H1 (cell line): ENCODE data around the gene ZC3HAV1. TPM values are rescaled to one million over a fixed set of nuclear protein-coding genes. Genes with fewer than 3 reads are reported as not detected.

Experiments used
- CTCF ChIA-PET: fragments of 300-600 bp; sonication (Branson Sonifier 250); formaldehyde crosslinking; loops from one replicate; lab custom pipeline; 2021; ENCODE audit not compliant: partially characterized antibody; lab: Charles Lee
- POLR2A ChIA-PET: fragments of 300-600 bp; sonication (Branson Sonifier 250); formaldehyde crosslinking; loops from one replicate; lab custom pipeline; 2021; ENCODE audit warnings: inconsistent platforms; ENCODE audit not compliant: partially characterized antibody; lab: Charles Lee
- DNase-seq, 2 experiments: peaks; one replicate each; pipeline versions ENCODE4 v3.0.0 to v3.0.0-alpha.2; 2010 to 2022; ENCODE audit warnings: low spot score in 2 of 2, low read depth in 1 of 2, mixed read lengths in 1 of 2
- FAIRE-seq: peaks from 2 replicates; lab custom pipeline; 2011; peaks lifted over from hg19 to GRCh38; lab: Jason Lieb, UNC
- H2AFZ ChIP-seq: 2 replicates; pipeline ENCODE4 v1.8.1; 2012; ENCODE audit warnings: low read length, inconsistent platforms
- H2AK5ac ChIP-seq: 2 replicates; pipeline ENCODE4 v1.6.1; 2013; ENCODE audit warnings: low read depth, low read length
- H2BK120ac ChIP-seq: replicated peaks from 2 replicates; pipeline ENCODE3; 2013; ENCODE audit warnings: low read depth, low read length, inconsistent platforms
- H2BK12ac ChIP-seq: 2 replicates; pipeline ENCODE4 v1.6.1; 2013; ENCODE audit warnings: low read depth, low read length
- H2BK15ac ChIP-seq: 2 replicates; pipeline ENCODE4 v1.6.1; 2013; ENCODE audit warnings: low read length
- H2BK20ac ChIP-seq: 2 replicates; pipeline ENCODE4 v1.6.1; 2013; ENCODE audit warnings: low read length
- H2BK5ac ChIP-seq: 2 replicates; pipeline ENCODE4 v1.6.1; 2013; ENCODE audit warnings: low read depth, low read length
- H3K14ac ChIP-seq: 2 replicates; pipeline ENCODE4 v1.6.1; 2013; ENCODE audit warnings: inconsistent platforms; ENCODE audit not compliant: insufficient read length
- H3K18ac ChIP-seq: 2 replicates; pipeline ENCODE4 v1.6.1; 2013; ENCODE audit warnings: low read length; ENCODE audit errors: extremely low read depth
- H3K23ac ChIP-seq: 2 replicates; pipeline ENCODE4 v1.6.1; 2013; ENCODE audit warnings: inconsistent platforms; ENCODE audit not compliant: insufficient read length
- H3K23me2 ChIP-seq: 2 replicates; pipeline ENCODE4 v1.6.1; 2013; ENCODE audit warnings: low read depth, low read length
- H3K27ac ChIP-seq: 2 replicates; pipeline ENCODE4 v1.6.1; 2011; ENCODE audit warnings: low read depth, low read length, inconsistent platforms
- H3K27me3 ChIP-seq, 4 experiments: replicated peaks in 1 of 4; 1 replicate in 1 of 4; 2 replicates in 3 of 4; pipeline versions ENCODE4 v1.6.1 to v1.8.1; 2011 to 2013; ENCODE audit warnings: low read length in 3 of 4, mild to moderate bottlenecking in 3 of 4, inconsistent platforms in 2 of 4, mixed read lengths in 2 of 4, moderate library complexity in 1 of 4; ENCODE audit not compliant: control insufficient read depth in 3 of 4, insufficient read depth in 3 of 4; ENCODE audit errors: extremely low read depth in 1 of 4
- H3K36me3 ChIP-seq, 4 experiments: 2 replicates each; pipeline versions ENCODE4 v1.6.1 to v1.8.1; 2011 to 2013; ENCODE audit warnings: mild to moderate bottlenecking in 4 of 4, low read length in 3 of 4, moderate library complexity in 2 of 4, control low read depth in 1 of 4, inconsistent platforms in 1 of 4; ENCODE audit not compliant: insufficient read depth in 4 of 4, control insufficient read depth in 2 of 4
- H3K4ac ChIP-seq: replicated peaks from 2 replicates; pipeline ENCODE3; 2013; ENCODE audit warnings: low read length, low read depth, mixed read lengths, inconsistent platforms; ENCODE audit not compliant: insufficient read length
- H3K4me1 ChIP-seq, 4 experiments: replicated peaks in 1 of 4; 1 replicate in 1 of 4; 2 replicates in 3 of 4; pipeline versions ENCODE4 v1.6.1 to v1.8.1; 2011 to 2013; ENCODE audit warnings: low read length in 3 of 4, inconsistent platforms in 2 of 4, mixed read lengths in 1 of 4; ENCODE audit not compliant: insufficient read depth in 4 of 4, control insufficient read depth in 3 of 4
- H3K4me2 ChIP-seq, 2 experiments: 2 replicates each; pipeline versions ENCODE4 v1.6.1 to v1.8.1; 2011 to 2013; ENCODE audit warnings: low read depth in 2 of 2, low read length in 2 of 2, control low read depth in 1 of 2, inconsistent platforms in 1 of 2, mild to moderate bottlenecking in 1 of 2; ENCODE audit not compliant: insufficient read depth in 1 of 2
- H3K4me3 ChIP-seq, 4 experiments: fragments of 200-600, 300-600 bp in 1 of 4; sonication (generic), shearing (Covaris generic), sonication (Bioruptor Twin) in 1 of 4; 2 replicates each; pipeline versions ENCODE4 v1.5.1 to v1.8.1; 2011 to 2016; ENCODE audit warnings: low read length in 4 of 4, low read depth in 3 of 4, control low read depth in 2 of 4, inconsistent platforms in 2 of 4, mild to moderate bottlenecking in 2 of 4, mixed read lengths in 1 of 4, moderate library complexity in 1 of 4; ENCODE audit not compliant: insufficient read depth in 2 of 4; ENCODE audit errors: extremely low read depth in 1 of 4
- H3K56ac ChIP-seq: replicated peaks from 2 replicates; pipeline ENCODE3; 2013; ENCODE audit warnings: low read depth, mild to moderate bottlenecking, mixed read lengths, low read length, inconsistent platforms; ENCODE audit not compliant: insufficient read length
- H3K79me1 ChIP-seq: 2 replicates; pipeline ENCODE4 v1.6.1; 2013; ENCODE audit warnings: low read depth, low read length, control low read depth
- H3K79me2 ChIP-seq, 2 experiments: 2 replicates each; pipeline versions ENCODE4 v1.6.1 to v1.8.1; 2012 to 2013; ENCODE audit warnings: low read length in 2 of 2, mild to moderate bottlenecking in 2 of 2, inconsistent platforms in 1 of 2; ENCODE audit not compliant: insufficient read depth in 2 of 2, control insufficient read depth in 1 of 2
- H3K9ac ChIP-seq, 4 experiments: replicated peaks in 1 of 4; 1 replicate in 1 of 4; 2 replicates in 3 of 4; pipeline versions ENCODE4 v1.6.1 to v1.8.1; 2011 to 2013; ENCODE audit warnings: low read depth in 3 of 4, low read length in 3 of 4, control low read depth in 2 of 4, mild to moderate bottlenecking in 2 of 4, moderate library complexity in 2 of 4, inconsistent platforms in 1 of 4; ENCODE audit errors: extremely low read depth in 1 of 4
- H3K9me3 ChIP-seq, 2 experiments: 2 replicates each; pipeline versions ENCODE4 v1.6.1 to v1.8.1; 2012 to 2013; ENCODE audit warnings: mild to moderate bottlenecking in 2 of 2, moderate library complexity in 2 of 2, control low read depth in 1 of 2, inconsistent platforms in 1 of 2, low read depth in 1 of 2, low read length in 1 of 2, mixed read lengths in 1 of 2; ENCODE audit not compliant: insufficient read depth in 2 of 2
- H4K20me1 ChIP-seq, 2 experiments: replicated peaks in 1 of 2; 2 replicates each; pipeline versions ENCODE3 to v1.8.1; 2011 to 2013; ENCODE audit warnings: inconsistent platforms in 2 of 2, low read length in 2 of 2, mild to moderate bottlenecking in 1 of 2; ENCODE audit not compliant: insufficient read depth in 2 of 2, control insufficient read depth in 1 of 2
- H4K5ac ChIP-seq: 2 replicates; pipeline ENCODE4 v1.6.1; 2013; ENCODE audit warnings: low read length, low read depth, mixed read lengths, inconsistent platforms; ENCODE audit not compliant: insufficient read length
- H4K8ac ChIP-seq: 2 replicates; pipeline ENCODE4 v1.8.0; 2013; ENCODE audit warnings: mild to moderate bottlenecking, moderate library complexity, low read length, inconsistent platforms; ENCODE audit not compliant: insufficient read depth; ENCODE audit errors: extremely low read depth
- H4K91ac ChIP-seq: replicated peaks from 2 replicates; pipeline ENCODE3; 2013; ENCODE audit warnings: low read length, mixed read lengths, inconsistent platforms; ENCODE audit not compliant: insufficient read length
- SUZ12 ChIP-seq: fragments of 200-600 bp; sonication (generic); IDR thresholded peaks from 2 replicates; pipeline ENCODE4 v1.6.1; 2012; ENCODE audit warnings: mild to moderate bottlenecking, inconsistent platforms, low read length, moderate library complexity, mixed read lengths
- TAF7 ChIP-seq: optimal IDR thresholded peaks from 2 replicates; pipeline ENCODE3; 2011; ENCODE audit warnings: low read depth, mild to moderate bottlenecking, inconsistent platforms, low read length, moderate library complexity, borderline replicate concordance
- TEAD4 ChIP-seq: IDR thresholded peaks from 2 replicates; pipeline ENCODE4 v1.6.1; 2012; ENCODE audit warnings: low read depth, low read length, inconsistent platforms, mixed read lengths
- WGBS, 2 experiments: shearing (Covaris generic) in 1 of 2; methylation state at CpG; one replicate each; pipeline versions ENCODE4 v1.1.6 to v1.1.7; 2013 to 2015; ENCODE audit warnings: low lambda C conversion rate in 2 of 2, mixed read lengths in 2 of 2, inconsistent platforms in 1 of 2, low coverage in 1 of 2, missing lambda C conversion rate in 1 of 2; ENCODE audit not compliant: insufficient replicate concordance in 2 of 2, insufficient coverage in 1 of 2, insufficient read length in 1 of 2; ENCODE audit errors: extremely low coverage in 1 of 2, missing lambda C conversion rate in 1 of 2; 5-methylcytosine and 5-hydroxymethylcytosine counted together
- polyA plus RNA-seq, 7 experiments: library from polyadenylated mRNA; depleted of rRNA in 3 of 7; stranded (reverse) in 5 of 7; unstranded in 2 of 7; fragments of >200 nt in 5 of 7; fragments of 200-250 nt in 2 of 7; gene quantifications; 1 replicate in 5 of 7; 2 replicates in 1 of 7; 4 replicates in 1 of 7; pipeline versions ENCODE4 v1.2.1 to v1.2.3, GENCODE V29; 2011 to 2013; ENCODE audit warnings: missing spikeins in 2 of 7, mixed read lengths in 2 of 7
- total RNA-seq: library from RNA; stranded (reverse); fragmentation: NEBNext Ultra II Directional; extraction: Animal tissue kit (Norgen Biotek cat#: 25700); gene quantifications from 2 replicates; pipeline ENCODE4 v1.2.1, GENCODE V29; 2021

ZC3HAV1 gene
- total and polyA plus RNA-seq, 2 of the 8 experiments (the other 6 are each of a cell fraction or from before 2014, with no cell fraction given) = 22.5 to 43.4 TPM

DNA sequence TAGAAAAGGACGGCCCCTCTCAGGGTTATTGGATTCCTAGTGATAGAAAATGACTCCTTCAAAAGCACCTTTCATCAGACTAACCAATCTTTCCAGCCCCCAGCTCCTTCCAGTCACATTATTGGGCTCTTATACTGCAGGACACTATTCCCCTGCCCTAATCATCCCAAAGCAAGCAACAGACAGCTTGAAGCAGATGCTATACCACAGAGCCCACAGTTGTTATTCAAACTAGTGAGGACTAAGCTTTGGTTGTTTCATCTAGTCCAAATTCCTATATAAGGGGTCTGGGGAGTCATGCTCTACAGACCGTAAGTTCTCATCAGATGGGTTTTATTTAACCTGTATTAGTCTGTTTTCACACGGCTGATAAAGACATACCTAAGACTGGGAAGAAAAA lies 98.1 kb downstream of the ZC3HAV1 start:
- Histone ChIP-seq H3K79me2 (no peaks in the 10 kb centered on the region), H3K23ac (no peak overlapping the region), H3K18ac (no peak overlapping the region), H2BK120ac (no peak overlapping the region), H4K91ac (no peak overlapping the region), H3K4me1 (no peaks in the 10 kb centered on the region), H4K5ac (no peak overlapping the region), H3K9me3 (peaks cover 0 to 3% of the 10 kb centered on the region in 2 experiments; a peak in 2 of 4 replicates), H2BK20ac (no peak overlapping the region), H3K4me2 (no peak overlapping the region), H3K56ac (no peak overlapping the region), H2AFZ (no peak overlapping the region), H4K20me1 (no peaks in the 10 kb centered on the region), H3K27me3 (no peaks in the 10 kb centered on the region), H2AK5ac (no peak overlapping the region), H3K79me1 (no peaks in the 10 kb centered on the region), H4K8ac (no peak overlapping the region), H3K4me3 (no peak overlapping the region), H3K27ac (no peak overlapping the region), H2BK12ac (no peak overlapping the region), H3K14ac (no peak overlapping the region), H3K4ac (no peak overlapping the region), H3K36me3 (no peaks in the 10 kb centered on the region), H2BK15ac (no peak overlapping the region), H3K9ac (no peak overlapping the region), H3K23me2 (no peaks in the 10 kb centered on the region), H2BK5ac (no peak overlapping the region)
- DNase-seq (peak in 1 of 2 experiments; percentile 23), FAIRE-seq (no peak)
- TF ChIP-seq SUZ12 (no peak), TEAD4 (no peak), TAF7 (no peak)
- POLR2A ChIA-PET = interaction anchor here (0.7 to 0.9 kb wide), 3 partner anchors 104 to 1444 kb away, joined by 3 read pairs; no protein-coding TSS in a partner anchor
- CTCF ChIA-PET = interaction anchor here (0.7 kb wide), 1 partner anchor 63 kb away, joined by 4 read pairs; no protein-coding TSS in a partner anchor
- WGBS, 2 experiments = 90% methylated on average over 3 of the region's 3 CpGs; no CpG with 5 or more reads in 1 of the 2 experiments
